ENCODE results near the gene PERM1.
A peak's percentile ranks its signal among the peaks of the same experiment; 100 is the strongest.

DNA sequence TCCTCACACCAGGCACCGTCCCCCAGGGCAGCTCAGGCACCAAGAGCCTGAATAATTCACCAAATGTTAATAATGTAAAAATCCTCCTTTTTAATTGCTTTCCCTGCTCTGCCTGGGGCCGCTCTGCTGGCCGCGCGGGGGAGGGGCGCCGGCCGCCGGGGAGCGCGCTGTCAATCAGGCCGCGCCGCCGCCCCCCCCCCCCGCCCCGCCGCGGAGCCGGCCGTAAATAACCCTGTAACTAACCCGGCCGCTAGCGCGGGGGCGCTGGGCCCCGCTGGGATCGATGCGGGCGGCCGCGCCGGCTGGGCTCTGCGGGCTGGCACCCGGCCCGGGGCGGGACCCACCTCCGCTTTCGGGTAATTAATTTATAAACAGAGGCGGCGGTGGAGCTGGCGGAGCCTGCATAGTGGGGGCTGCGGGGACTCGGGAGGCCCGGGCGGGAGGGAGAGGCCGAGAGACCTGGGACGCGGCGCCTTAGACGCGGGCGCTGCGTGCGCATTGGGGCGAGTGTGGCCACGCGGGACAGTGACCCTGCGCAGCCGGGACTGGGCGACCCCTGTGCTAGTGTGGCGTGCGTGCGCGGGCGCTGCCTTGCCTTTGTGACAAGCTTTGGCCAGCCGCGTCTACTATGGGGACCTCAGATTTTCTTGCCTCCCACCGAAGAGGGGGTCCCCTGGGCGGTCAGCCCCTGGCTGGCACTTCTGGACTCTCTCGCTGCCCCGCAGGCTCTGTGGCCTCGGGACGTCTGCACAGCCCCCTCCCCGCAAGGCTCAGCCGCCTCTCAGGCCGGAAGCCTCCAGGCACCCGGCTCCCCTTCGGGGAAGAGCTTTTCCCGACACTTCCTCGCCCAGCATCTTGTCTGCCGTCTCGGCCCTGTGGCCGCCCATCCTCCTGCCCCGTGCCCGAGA lies 41.5 kb downstream of the PERM1 start:
- TF ChIP-seq, protein P1, sequence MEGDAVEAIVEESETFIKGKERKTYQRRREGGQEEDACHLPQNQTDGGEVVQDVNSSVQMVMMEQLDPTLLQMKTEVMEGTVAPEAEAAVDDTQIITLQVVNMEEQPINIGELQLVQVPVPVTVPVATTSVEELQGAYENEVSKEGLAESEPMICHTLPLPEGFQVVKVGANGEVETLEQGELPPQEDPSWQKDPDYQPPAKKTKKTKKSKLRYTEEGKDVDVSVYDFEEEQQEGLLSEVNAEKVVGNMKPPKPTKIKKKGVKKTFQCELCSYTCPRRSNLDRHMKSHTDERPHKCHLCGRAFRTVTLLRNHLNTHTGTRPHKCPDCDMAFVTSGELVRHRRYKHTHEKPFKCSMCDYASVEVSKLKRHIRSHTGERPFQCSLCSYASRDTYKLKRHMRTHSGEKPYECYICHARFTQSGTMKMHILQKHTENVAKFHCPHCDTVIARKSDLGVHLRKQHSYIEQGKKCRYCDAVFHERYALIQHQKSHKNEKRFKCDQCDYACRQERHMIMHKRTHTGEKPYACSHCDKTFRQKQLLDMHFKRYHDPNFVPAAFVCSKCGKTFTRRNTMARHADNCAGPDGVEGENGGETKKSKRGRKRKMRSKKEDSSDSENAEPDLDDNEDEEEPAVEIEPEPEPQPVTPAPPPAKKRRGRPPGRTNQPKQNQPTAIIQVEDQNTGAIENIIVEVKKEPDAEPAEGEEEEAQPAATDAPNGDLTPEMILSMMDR (IDR thresholded peaks at IDR 0.05): peak in 1 of 6 experiments; percentile 5
- no peak for TF ChIP-seq POLR2A (IDR thresholded peaks at IDR 0.05)

Data from thyroid gland (tissue), 4 donors.